Retinal pigment epithelial cell (primary cell): Measurements from ENCODE around the gene RHOH.

Experiments used
- DNase-seq: peaks from one replicate; pipeline ENCODE4 v3.0.0-alpha.2; 2010; ENCODE audit warnings: low read depth
- H3K4me3 ChIP-seq: 2 replicates; pipeline ENCODE4 v1.5.1; 2011; ENCODE audit warnings: mild to moderate bottlenecking, low read length, control low read depth, moderate library complexity
- CTCF ChIP-seq: conservative IDR thresholded peaks from 2 replicates; pipeline ENCODE4 v1.5.1; 2011; ENCODE audit warnings: low read depth, low read length, control low read depth, inconsistent platforms

The RHOH gene

GRCh38 chr4:40204507-40205258, 7.9 kb downstream of the RHOH start:
- no peak for DNase-seq
- no peak for TF ChIP-seq CTCF
- no peak overlapping the region for H3K4me3 ChIP-seq

- H3K4me3 ChIP-seq: no peak overlapping the region
- no peak for TF ChIP-seq CTCF
Measured at GRCh38 chr4:40205259-40206198, 8.7 kb downstream of the RHOH start.

GRCh38 chr4:40206426-40206825, 9.6 kb downstream of the RHOH start:
- no peak for TF ChIP-seq CTCF
- H3K4me3 ChIP-seq: no peak overlapping the region

More at GRCh38 chr4:40205259-40206198, 8.7 kb downstream of the RHOH start:
- DNase-seq: no peak

GRCh38 chr4:40209401-40209800, 12.6 kb downstream of the RHOH start:
- no peak overlapping the region for H3K4me3 ChIP-seq
- no peak for TF ChIP-seq CTCF
- no peak for DNase-seq

More at GRCh38 chr4:40206426-40206825, 9.6 kb downstream of the RHOH start:
- DNase-seq: no peak

GRCh38 chr4:40210776-40211175, 13.9 kb downstream of the RHOH start:
- DNase-seq: no peak
- no peak for TF ChIP-seq CTCF
- H3K4me3 ChIP-seq: no peak overlapping the region

GRCh38 chr4:40211224-40212185, 14.7 kb downstream of the RHOH start:
- DNase-seq: no peak
- no peak for TF ChIP-seq CTCF
- no peak overlapping the region for H3K4me3 ChIP-seq
